Activated CD8-positive, alpha-beta memory T cell treated with anti-CD3 and anti-CD28 coated beads, Interleukin-2, amount 50 U/mL, for 1 hour (primary cell): ENCODE data around the gene EPHB1.
"Not testable (repeated sequence)": the region's sequence is repeated elsewhere in the genome, so short reads cannot be mapped to it uniquely, and the experiment has no call there.

Experiments
- DNase-seq: peaks from one replicate; pipeline ENCODE4 v3.0.0-alpha.2; 2020; ENCODE audit errors: extremely low read depth

Gene EPHB1

GRCh38 chr3:135084405-135084804, 289.3 kb downstream of the EPHB1 start:
- DNase-seq: no peak

DNA sequence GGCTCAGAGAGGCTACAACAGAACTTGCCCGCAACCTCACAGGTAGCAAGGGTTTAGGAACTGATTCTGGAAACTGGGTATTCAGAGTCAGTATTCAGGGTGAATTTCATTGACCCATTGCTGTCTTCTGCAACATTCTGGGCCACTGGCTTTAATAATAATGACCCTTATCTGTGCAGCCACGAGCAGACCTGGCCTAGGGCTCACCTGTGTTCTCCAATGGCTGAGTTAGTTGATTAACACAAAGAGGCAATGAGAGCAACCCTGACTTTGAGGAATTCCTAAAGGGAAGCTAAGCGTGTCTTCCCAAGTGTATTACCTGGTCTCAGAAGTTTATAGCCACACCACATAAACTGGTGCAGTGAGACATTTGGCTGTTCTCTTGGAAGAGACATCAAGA, 289.9 kb downstream of the EPHB1 start:
- DNase-seq: no peak

DNA sequence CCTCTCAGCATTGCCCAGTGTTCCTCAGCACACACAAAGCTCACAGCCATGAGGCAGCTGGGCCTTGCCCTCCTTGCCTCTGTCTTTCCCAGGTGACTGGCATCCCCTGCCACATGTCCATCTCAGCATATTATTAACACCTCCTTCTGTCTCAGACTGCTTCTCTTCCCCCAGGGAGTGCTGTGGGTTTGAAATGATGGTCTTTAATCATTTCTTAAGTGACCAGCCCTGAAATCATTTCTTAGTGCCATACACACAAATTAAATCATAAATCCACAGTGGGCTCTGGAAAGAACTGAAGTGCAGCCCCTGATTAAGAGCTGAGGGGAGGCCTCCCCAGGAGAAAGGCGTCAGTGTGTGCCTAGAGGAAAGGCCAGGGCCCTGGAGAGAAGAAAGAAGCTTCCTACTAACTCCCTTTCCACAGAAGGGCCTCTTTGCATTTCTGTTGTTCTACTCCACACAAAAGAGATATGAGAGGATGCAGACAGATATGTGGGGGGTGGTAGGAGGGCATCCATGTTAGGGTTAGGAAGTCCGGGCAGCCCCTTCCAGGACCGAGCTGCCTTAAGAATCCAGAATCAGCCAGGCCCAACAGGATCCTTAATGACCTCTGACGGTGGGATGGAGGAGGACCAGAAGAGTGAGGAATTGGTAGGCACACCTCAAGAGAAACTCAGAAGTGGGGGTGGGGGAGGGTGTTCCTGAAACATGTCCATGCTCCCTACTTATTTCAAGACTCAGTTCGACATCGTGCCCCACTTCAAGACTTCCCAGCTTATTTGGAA, 290.8 kb downstream of the EPHB1 start:
- DNase-seq: no peak

DNA sequence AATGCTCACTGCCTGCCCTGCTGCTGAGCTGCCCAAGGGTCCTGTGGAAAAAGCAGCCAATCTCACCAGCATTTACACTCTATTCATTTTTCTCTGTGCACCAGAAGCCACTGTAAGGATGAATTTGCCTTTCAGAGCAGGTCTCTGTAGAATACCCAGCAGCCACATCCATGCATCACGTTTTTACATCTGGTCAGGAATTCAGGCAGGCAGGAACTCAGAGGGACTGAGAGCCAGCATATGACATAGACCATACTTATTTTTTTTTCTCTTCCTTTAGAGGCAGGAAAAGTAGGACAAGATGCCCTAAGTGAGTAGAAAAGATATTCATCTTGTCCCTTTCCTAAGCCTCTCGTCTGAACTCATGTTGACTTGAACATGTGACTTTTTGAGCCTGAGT, 292.7 kb downstream of the EPHB1 start:
- DNase-seq: no peak

DNA sequence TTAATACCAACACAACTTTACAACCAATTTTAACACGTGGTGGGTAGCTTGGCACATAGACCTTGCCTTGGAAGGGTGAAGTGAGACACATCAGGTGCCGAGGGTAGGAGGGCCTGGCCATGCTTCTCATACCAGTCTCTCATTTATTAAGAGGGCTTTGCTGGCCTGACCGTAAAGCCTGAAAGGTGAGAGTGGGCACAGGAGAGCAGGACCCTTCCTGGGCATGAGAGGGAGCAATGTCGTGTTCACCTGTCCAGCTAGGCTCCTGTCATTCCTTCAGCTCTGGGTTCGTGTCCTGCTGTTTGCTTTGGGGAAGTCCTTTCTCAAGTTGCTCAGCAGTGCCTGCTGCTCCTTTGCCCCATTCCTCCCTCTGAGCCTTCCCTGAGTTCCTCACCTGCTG, 294.4 kb downstream of the EPHB1 start:
- DNase-seq: no peak

- no peak for DNase-seq
Observed at GRCh38 chr3:135090020-135090717, 295.1 kb downstream of the EPHB1 start.

DNA sequence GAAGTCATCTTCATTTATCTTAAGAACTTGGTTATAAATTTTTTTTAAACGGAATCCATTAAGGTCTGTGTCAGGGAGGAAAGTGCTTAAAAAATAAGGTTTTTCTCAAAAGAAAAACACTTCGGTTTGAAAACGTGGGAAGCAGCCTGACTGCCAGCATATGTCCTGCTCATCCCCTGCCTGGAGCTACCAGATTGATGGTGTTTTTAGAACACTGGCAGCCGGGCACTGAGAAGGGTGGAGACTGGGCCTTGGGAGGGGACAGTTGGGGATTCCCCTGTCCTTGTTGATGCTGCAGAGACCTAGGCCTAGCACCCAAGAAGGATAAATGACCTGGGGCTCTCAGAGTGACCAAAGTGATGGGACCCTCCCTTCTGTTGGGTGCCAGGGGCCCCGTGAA, 296.9 kb downstream of the EPHB1 start:
- no peak for DNase-seq

GRCh38 chr3:135093121-135093520, 298.1 kb downstream of the EPHB1 start:
- no peak for DNase-seq

GRCh38 chr3:135097276-135097946, 302.4 kb downstream of the EPHB1 start:
- no peak for DNase-seq

GRCh38 chr3:135099734-135100355, 304.8 kb downstream of the EPHB1 start:
- no peak for DNase-seq

DNA sequence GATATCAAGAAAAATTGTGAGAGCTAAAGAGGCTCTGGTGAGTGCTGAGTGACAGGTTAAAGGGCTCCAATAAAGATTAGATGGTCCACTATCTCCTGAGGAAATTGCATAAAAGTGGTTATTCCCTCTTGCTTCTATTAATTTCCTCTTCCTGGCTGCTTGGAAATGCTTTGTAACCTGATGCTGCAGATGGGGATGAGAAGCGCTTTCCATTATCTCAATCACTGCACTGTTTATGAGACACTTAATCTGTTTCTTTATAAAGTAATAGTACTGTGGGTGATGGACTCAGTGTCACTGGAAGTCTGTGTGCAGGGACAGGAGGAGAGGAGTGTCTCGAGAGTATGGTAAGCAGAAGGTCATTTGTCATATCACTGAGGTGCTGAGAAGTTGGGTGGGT, 305.3 kb downstream of the EPHB1 start:
- DNase-seq: no peak

- no peak for DNase-seq
Observed at GRCh38 chr3:135103917-135104316, 308.9 kb downstream of the EPHB1 start.

DNA sequence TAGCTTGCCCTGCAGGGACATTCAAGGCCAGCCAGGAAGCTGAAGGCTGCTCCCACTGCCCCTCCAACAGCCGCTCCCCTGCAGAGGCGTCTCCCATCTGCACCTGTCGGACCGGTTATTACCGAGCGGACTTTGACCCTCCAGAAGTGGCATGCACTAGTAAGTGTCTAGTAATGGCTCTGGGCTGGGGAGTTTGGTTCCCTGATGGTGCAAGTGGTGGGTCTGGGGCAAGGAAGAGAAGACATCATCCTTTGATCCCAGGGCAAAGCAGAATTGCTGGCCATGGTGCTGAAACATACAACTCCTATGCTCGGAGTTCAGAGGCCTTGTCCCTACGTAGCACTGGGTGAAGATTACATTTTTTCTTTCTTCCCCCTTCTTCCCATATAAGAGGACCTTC, 311.4 kb downstream of the EPHB1 start:
- DNase-seq: no peak

- no peak for DNase-seq
Observed at GRCh38 chr3:135107043-135107442, 312.0 kb downstream of the EPHB1 start.

DNA sequence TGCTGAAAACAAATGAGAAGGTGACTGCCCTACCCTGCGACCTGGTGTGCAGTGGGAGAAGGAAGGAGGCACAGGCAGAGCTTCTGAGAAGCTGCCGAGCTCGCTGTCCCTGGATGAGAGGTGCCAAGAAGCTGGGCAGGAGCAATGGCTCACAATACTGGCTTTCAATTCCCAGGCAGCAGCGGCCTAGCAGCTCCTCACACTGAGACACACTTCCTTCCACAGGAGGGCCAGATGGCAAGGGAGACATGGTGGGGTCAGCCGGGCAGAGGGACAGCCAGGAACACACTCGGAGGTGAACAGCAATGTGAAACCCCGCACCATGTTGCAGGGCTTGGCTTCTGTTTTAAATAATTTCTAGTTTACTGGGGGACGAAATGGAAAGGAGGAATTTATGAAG, 314.6 kb downstream of the EPHB1 start:
- no peak for DNase-seq

DNA sequence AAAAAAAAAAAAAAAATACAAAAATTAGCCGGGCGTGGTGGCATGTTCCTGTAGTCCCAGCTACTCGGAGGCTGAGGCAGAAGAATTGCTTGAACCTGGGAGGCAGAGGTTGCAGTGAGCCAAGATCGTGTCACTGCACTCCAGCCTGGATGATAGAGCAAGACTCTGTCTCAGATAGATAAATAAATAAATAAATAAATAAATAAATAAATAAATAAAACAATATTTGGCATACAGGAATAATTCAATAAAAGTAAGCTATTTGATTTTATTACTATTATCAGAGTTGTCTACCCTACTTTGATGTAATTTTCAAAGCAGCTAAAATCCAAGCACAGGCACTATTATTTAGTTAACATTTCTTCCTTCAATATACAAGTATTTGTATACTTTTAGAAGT, 319.5 kb downstream of the EPHB1 start:
- not testable (repeated sequence) for DNase-seq

- no peak for DNase-seq
Observed at GRCh38 chr3:135117977-135118376, 322.9 kb downstream of the EPHB1 start.

GRCh38 chr3:135118792-135119191, 323.7 kb downstream of the EPHB1 start:
- DNase-seq: no peak

DNA sequence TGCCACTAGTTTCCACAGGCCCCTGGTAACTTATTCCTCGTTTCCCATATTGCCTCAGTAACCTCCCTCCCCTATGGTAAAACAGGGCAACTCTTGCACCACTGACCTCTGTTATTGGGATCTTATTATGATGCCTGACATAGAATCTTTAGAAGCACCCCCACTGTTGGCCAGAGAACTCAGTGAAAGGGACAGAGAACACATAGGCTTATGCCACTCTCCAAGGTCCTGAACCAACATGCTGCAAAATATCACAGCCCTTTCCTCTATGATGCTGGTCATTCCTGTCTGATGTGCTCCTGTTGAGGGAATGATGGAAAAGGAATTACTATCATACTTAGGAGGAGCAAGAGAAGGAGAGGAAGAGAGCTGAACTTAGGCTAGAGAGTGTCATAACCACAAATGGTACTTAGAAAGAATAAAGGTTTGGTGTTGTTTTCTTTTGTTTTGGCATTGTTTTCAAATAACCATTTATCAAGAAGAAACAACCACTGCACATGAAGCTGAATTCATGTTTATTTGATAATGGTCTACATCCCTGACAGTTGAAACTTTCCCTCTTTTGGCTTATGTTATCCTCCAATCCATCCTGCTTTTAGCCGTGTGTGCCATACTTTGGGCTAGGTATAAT, 330.2 kb downstream of the EPHB1 start:
- DNase-seq: no peak

- DNase-seq: no peak
Observed at GRCh38 chr3:135127946-135128470, 332.9 kb downstream of the EPHB1 start.

GRCh38 chr3:135128818-135129217, 333.8 kb downstream of the EPHB1 start:
- DNase-seq: no peak

DNA sequence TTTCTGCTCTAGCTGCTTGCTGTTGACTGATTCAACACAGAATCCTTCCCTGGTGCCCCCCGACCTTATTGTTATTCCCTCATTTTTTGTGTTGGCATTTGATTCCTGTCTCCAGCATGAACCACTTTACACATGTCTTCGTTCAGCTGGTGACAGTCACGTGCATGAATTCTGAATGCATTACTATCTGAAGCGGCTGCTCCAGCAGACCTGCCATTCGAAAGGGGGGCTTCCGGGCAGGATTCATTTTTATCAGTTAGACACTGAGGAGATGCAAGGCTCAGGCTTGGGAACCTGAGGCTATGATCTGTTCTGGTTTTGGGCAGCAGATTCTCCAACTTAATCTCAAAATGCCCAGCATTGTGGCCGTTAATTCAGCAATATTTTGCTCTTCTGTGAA, 336.2 kb downstream of the EPHB1 start:
- no peak for DNase-seq
